HCT116 (cell line): ENCODE measurements around the gene EDN2. TPM values are rescaled to one million over a fixed set of nuclear protein-coding genes. Genes with fewer than 3 reads are reported as not detected.

ENCODE experiments used
- ATAC-seq: fragments of 200-7000 bp; cut with Tn5 transposase; 2 replicates; pipeline ENCODE4 v1.9.1; 2020; ENCODE audit warnings: mild to moderate bottlenecking, moderate library complexity
- BruUV-seq: library from RNA; stranded (reverse); fragments of 400-500 nt; replicated peaks from 2 replicates; lab custom pipeline; 2021; lab: Mats Ljungman, UMichigan
- CTCF ChIA-PET: fragments of 300-600 bp; sonication (Branson Sonifier 250); formaldehyde crosslinking; loops from one replicate; lab custom pipeline; 2021; ENCODE audit warnings: antibody characterized with exemption; lab: Charles Lee
- POLR2A ChIA-PET: fragments of 300-600, 350-600 bp; sonication (Branson Sonifier 250); formaldehyde crosslinking; loops from one replicate; lab custom pipeline; 2021; ENCODE audit warnings: antibody characterized with exemption; lab: Charles Lee
- RAD21 ChIA-PET, 2 experiments: fragments of 300-600 bp; sonication (Branson Sonifier 250); formaldehyde crosslinking; loops; one replicate each; lab custom pipeline; 2023; ENCODE audit warnings: low total read pairs in 2 of 2; ENCODE audit not compliant: uncharacterized antibody in 2 of 2, unreplicated experiment in 2 of 2, low non-redundant PET in 1 of 2; lab: Charles Lee
- DNase-seq: peaks from one replicate; pipeline ENCODE4 v3.0.0-alpha.2; 2010; ENCODE audit warnings: low read depth, low spot score
- H2AFZ ChIP-seq: fragments of 200-600 bp; shearing (Covaris generic), sonication (generic); 2 replicates; pipeline ENCODE4 v1.6.1; 2017; ENCODE audit warnings: low read depth, mixed run types, mixed read lengths, antibody characterized with exemption, low read length; ENCODE audit not compliant: poor library complexity, severe bottlenecking
- H3K27ac ChIP-seq: 2 replicates; pipeline ENCODE4 v1.5.1; 2012; ENCODE audit warnings: low read depth, low read length
- H3K27me3 ChIP-seq: fragments of 200-600 bp; sonication (generic); 2 replicates; pipeline ENCODE4 v1.6.1; 2016; ENCODE audit warnings: mixed run types, low read length, mixed read lengths; ENCODE audit not compliant: insufficient read depth
- H3K36me3 ChIP-seq, 2 experiments: fragments of 200-500 bp in 1 of 2; fragments of 200-600 bp in 1 of 2; sonication (Bioruptor generic) in 1 of 2; sonication (generic) in 1 of 2; 2 replicates each; pipeline versions ENCODE4 v1.5.1 to v1.6.1; 2014 to 2016; ENCODE audit warnings: low read length in 2 of 2, inconsistent platforms in 1 of 2, mixed read lengths in 1 of 2, mixed run types in 1 of 2; ENCODE audit not compliant: insufficient read depth in 2 of 2, control insufficient read depth in 1 of 2
- H3K4me1 ChIP-seq, 2 experiments: fragments of 200-600 bp in 1 of 2; sonication (generic) in 1 of 2; 2 replicates each; pipeline versions ENCODE4 v1.5.1 to v1.6.1; 2012 to 2017; ENCODE audit warnings: low read length in 2 of 2, inconsistent platforms in 1 of 2, mild to moderate bottlenecking in 1 of 2, mixed read lengths in 1 of 2, mixed run types in 1 of 2, moderate library complexity in 1 of 2; ENCODE audit not compliant: insufficient read depth in 2 of 2, control insufficient read depth in 1 of 2
- H3K4me2 ChIP-seq: fragments of 200-600 bp; sonication (generic); 2 replicates; pipeline ENCODE4 v1.6.1; 2017; ENCODE audit warnings: mixed run types, low read length, mixed read lengths
- H3K4me3 ChIP-seq, 2 experiments: fragments of 200-600 bp in 1 of 2; sonication (generic) in 1 of 2; replicated peaks in 1 of 2; 2 replicates each; pipeline ENCODE4 v1.5.1; 2011 to 2016; ENCODE audit warnings: low read length in 2 of 2, control low read depth in 1 of 2, low read depth in 1 of 2, mild to moderate bottlenecking in 1 of 2, mixed read lengths in 1 of 2, mixed run types in 1 of 2
- H3K79me2 ChIP-seq: fragments of 200-600 bp; sonication (generic); 2 replicates; pipeline ENCODE4 v1.6.1; 2017; ENCODE audit warnings: mild to moderate bottlenecking, mixed run types, low read length, moderate library complexity, mixed read lengths; ENCODE audit not compliant: insufficient read depth
- H3K9ac ChIP-seq: fragments of 200-600 bp; sonication (generic); 2 replicates; pipeline ENCODE4 v1.6.1; 2016; ENCODE audit warnings: low read length, mixed read lengths
- H3K9me2 ChIP-seq: fragments of 200-600 bp; sonication (generic), shearing (Covaris generic); 2 replicates; pipeline ENCODE4 v1.6.1; 2017; ENCODE audit warnings: mixed run types, mild to moderate bottlenecking, moderate library complexity; ENCODE audit not compliant: insufficient read depth
- H3K9me3 ChIP-seq, 2 experiments: fragments of 200-500 bp in 1 of 2; fragments of 200-600 bp in 1 of 2; sonication (Bioruptor generic) in 1 of 2; sonication (generic) in 1 of 2; 2 replicates each; pipeline ENCODE4 v1.6.1; 2014 to 2017; ENCODE audit warnings: low read length in 2 of 2, mixed read lengths in 2 of 2, inconsistent platforms in 1 of 2, low read depth in 1 of 2, mild to moderate bottlenecking in 1 of 2, mixed run types in 1 of 2, moderate library complexity in 1 of 2; ENCODE audit not compliant: control insufficient read depth in 1 of 2, insufficient read depth in 1 of 2
- H4K20me1 ChIP-seq: fragments of 200-600 bp; sonication (generic), shearing (Covaris generic); 2 replicates; pipeline ENCODE4 v1.6.1; 2017; ENCODE audit warnings: mixed run types, mild to moderate bottlenecking, moderate library complexity; ENCODE audit not compliant: insufficient read depth
- CBX3 ChIP-seq: IDR thresholded peaks from 2 replicates; pipeline ENCODE4 v1.6.1; 2012; ENCODE audit warnings: low read depth
- CTCF ChIP-seq, 3 experiments: fragments of 200-600 bp in 1 of 3; sonication (generic) in 1 of 3; IDR thresholded peaks in 2 of 3; conservative IDR thresholded peaks in 1 of 3; 2 replicates each; pipeline ENCODE4 v1.5.1; 2012 to 2017; ENCODE audit warnings: low read depth in 2 of 3, low read length in 2 of 3, antibody characterized with exemption in 1 of 3, borderline replicate concordance in 1 of 3, control low read depth in 1 of 3, mild to moderate bottlenecking in 1 of 3, mixed read lengths in 1 of 3, mixed run types in 1 of 3, moderate library complexity in 1 of 3; ENCODE audit not compliant: insufficient read depth in 1 of 3
- EGR1 ChIP-seq: IDR thresholded peaks from 2 replicates; pipeline ENCODE4 v1.6.1; 2012; ENCODE audit warnings: low read depth
- ELF1 ChIP-seq: IDR thresholded peaks from 2 replicates; pipeline ENCODE4 v1.6.1; 2012; ENCODE audit warnings: low read depth, borderline replicate concordance
- EZH2phosphoT487 ChIP-seq: fragments of 200-600 bp; IDR thresholded peaks from 2 replicates; pipeline ENCODE4 v1.6.1; 2018; ENCODE audit warnings: antibody characterized with exemption, borderline replicate concordance
- FOSL1 ChIP-seq: IDR thresholded peaks from 2 replicates; pipeline ENCODE4 v1.6.1; 2012; ENCODE audit warnings: low read depth
- JUND ChIP-seq: IDR thresholded peaks from 2 replicates; pipeline ENCODE4 v1.6.1; 2012
- MAX ChIP-seq: IDR thresholded peaks from 2 replicates; pipeline ENCODE4 v1.6.1; 2012
- POLR2AphosphoS5 ChIP-seq: IDR thresholded peaks from 2 replicates; pipeline ENCODE4 v1.6.1; 2011; ENCODE audit warnings: mild to moderate bottlenecking, low read depth, low read length, moderate library complexity
- SIN3A ChIP-seq: IDR thresholded peaks from 2 replicates; pipeline ENCODE4 v1.6.1; 2012; ENCODE audit warnings: low read depth
- SP1 ChIP-seq: IDR thresholded peaks from 2 replicates; pipeline ENCODE4 v1.6.1; 2012; ENCODE audit warnings: low read depth
- SRF ChIP-seq: IDR thresholded peaks from 2 replicates; pipeline ENCODE4 v1.6.1; 2012; ENCODE audit warnings: low read depth
- TCF7L2 ChIP-seq: IDR thresholded peaks from 2 replicates; pipeline ENCODE4 v1.7.0; 2011; ENCODE audit warnings: borderline replicate concordance, inconsistent platforms; ENCODE audit not compliant: insufficient read depth, insufficient read length; ENCODE audit errors: extremely low read depth
- YY1 ChIP-seq: IDR thresholded peaks from 2 replicates; pipeline ENCODE4 v1.6.1; 2011; ENCODE audit warnings: low read length, low read depth, moderate library complexity, mild to moderate bottlenecking; ENCODE audit not compliant: insufficient replicate concordance; ENCODE audit errors: extremely low read depth
- ZBTB33 ChIP-seq: IDR thresholded peaks from 2 replicates; pipeline ENCODE4 v1.6.1; 2011; ENCODE audit warnings: mild to moderate bottlenecking, low read length, moderate library complexity; ENCODE audit not compliant: insufficient replicate concordance; ENCODE audit errors: extremely low read depth
- ZFX ChIP-seq: fragments of 450-650 bp; IDR thresholded peaks from 2 replicates; pipeline ENCODE4 v1.6.1; 2017
- intact Hi-C: fragments of 100-400 bp; cut with micrococcal nuclease; formaldehyde crosslinking; loops from 2 replicates; pipeline ENCODE4 v1.10.0; 2022
- total RNA-seq: library from RNA; stranded (reverse); gene quantifications from one replicate; pipeline ENCODE4 v1.2.1, GENCODE V29; 2021; ENCODE audit not compliant: unreplicated experiment
- TF ChIP-seq, protein P1 (sequence below): IDR thresholded peaks from 2 replicates; pipeline ENCODE4 v1.6.1; 2012

Gene EDN2
- total RNA-seq, 1 experiment from 2014 or later, result not detected

GRCh38 chr1:41510531-41511238, 26.2 kb upstream of the EDN2 start:
- no peak for DNase-seq
- H3K4me1 ChIP-seq, result peaks cover 21 to 22% of the 10 kb centered on the region in 2 experiments
- H3K9me3 ChIP-seq, result no peaks in the 10 kb centered on the region
- no peak overlapping the region for H3K4me3 ChIP-seq
- BruUV-seq, result no TSS peak
- no peaks in the 10 kb centered on the region for H4K20me1 ChIP-seq
- H3K4me2 ChIP-seq, result no peak overlapping the region
- RAD21 ChIA-PET, result no interaction called here
- intact Hi-C loops, result no loop called here
- POLR2A ChIA-PET, result no interaction called here
- no peaks in the 10 kb centered on the region for H3K79me2 ChIP-seq
- H3K27ac ChIP-seq, result no peak overlapping the region
- no peak for TF ChIP-seq TCF7L2
- TF ChIP-seq EZH2phosphoT487, result no peak
- TF ChIP-seq POLR2AphosphoS5, result no peak
- no peak for TF ChIP-seq CBX3
- no peak for TF ChIP-seq CTCF (IDR thresholded peaks at IDR 0.05 in 2 of 3, conservative IDR thresholded peaks at IDR 0.05 in 1 of 3; ENCODE audit: borderline replicate concordance in 1 of 3, insufficient read depth in 1 of 3, low read depth in 2 of 3, low read length in 2 of 3)
- no peak for TF ChIP-seq SRF
- no peak for TF ChIP-seq FOSL1
- TF ChIP-seq, protein P1, sequence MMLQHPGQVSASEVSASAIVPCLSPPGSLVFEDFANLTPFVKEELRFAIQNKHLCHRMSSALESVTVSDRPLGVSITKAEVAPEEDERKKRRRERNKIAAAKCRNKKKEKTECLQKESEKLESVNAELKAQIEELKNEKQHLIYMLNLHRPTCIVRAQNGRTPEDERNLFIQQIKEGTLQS, result no peak
- no peak for TF ChIP-seq MAX
- no peak for TF ChIP-seq SIN3A
- TF ChIP-seq YY1, result no peak
- no peak for TF ChIP-seq JUND
- TF ChIP-seq EGR1, result no peak
- TF ChIP-seq ELF1, result no peak
- no peak for TF ChIP-seq SP1
- no peak for TF ChIP-seq ZBTB33
- TF ChIP-seq ZFX, result no peak
- TF ChIP-seq, all 23 proteins: peak for 0
- H3K9me2 ChIP-seq, result no peaks in the 10 kb centered on the region
- no peaks in the 10 kb centered on the region for H3K36me3 ChIP-seq
- no peak for ATAC-seq
- H2AFZ ChIP-seq, result no peak overlapping the region
- H3K9ac ChIP-seq, result no peak overlapping the region
- no peaks in the 10 kb centered on the region for H3K27me3 ChIP-seq
- CTCF ChIA-PET, result no interaction called here
